B cell (primary cell): Measurements from ENCODE around the gene TAL1. TPM values are rescaled to one million over a fixed set of nuclear protein-coding genes. Genes with fewer than 3 reads are reported as not detected.

Source experiments
- ATAC-seq: fragments of 200-7000 bp; cut with Tn5 transposase; one replicate; pipeline ENCODE4 v1.10.0; 2021; ENCODE audit warnings: low read depth, mild to moderate bottlenecking, moderate number of reproducible peaks, moderate library complexity
- CTCF ChIA-PET: fragments of 350-600 bp; sonication (Branson Sonifier 250); formaldehyde crosslinking; loops from one replicate; lab custom pipeline; 2021; ENCODE audit warnings: antibody characterized with exemption, inconsistent platforms; lab: Charles Lee
- POLR2A ChIA-PET: fragments of 350-600 bp; sonication (Branson Sonifier 250); formaldehyde crosslinking; loops from one replicate; lab custom pipeline; 2021; ENCODE audit warnings: antibody characterized with exemption; lab: Charles Lee
- DNase-seq: peaks from one replicate; pipeline ENCODE4 v3.0.0; 2013
- H2AFZ ChIP-seq: 2 replicates; pipeline ENCODE4 v1.6.1; 2012; ENCODE audit warnings: mild to moderate bottlenecking, low read depth, low read length; ENCODE audit not compliant: insufficient read depth, poor library complexity, severe bottlenecking
- H3K27ac ChIP-seq, 2 donors: 1 replicate in 1 of 2; 2 replicates in 1 of 2; pipeline ENCODE4 v1.5.1; 2012 to 2013; ENCODE audit warnings: low read length in 2 of 2, mild to moderate bottlenecking in 2 of 2, moderate library complexity in 1 of 2
- H3K27me3 ChIP-seq, 4 experiments: fragments of 200-600 bp in 1 of 4; sonication (generic) in 1 of 4; replicated peaks in 1 of 4; 1 replicate in 2 of 4; 2 replicates in 2 of 4; pipeline versions ENCODE4 v1.6.1 to v1.7.0; 2013 to 2016; ENCODE audit warnings: low read length in 3 of 4, mild to moderate bottlenecking in 2 of 4, mixed read lengths in 1 of 4, moderate library complexity in 1 of 4; ENCODE audit not compliant: insufficient read depth in 4 of 4, control insufficient read depth in 3 of 4; ENCODE audit errors: control extremely low read depth in 1 of 4
- H3K36me3 ChIP-seq, 2 experiments: replicated peaks in 1 of 2; 1 replicate in 1 of 2; 2 replicates in 1 of 2; pipeline versions ENCODE4 v1.6.1 to v1.7.1; 2013; ENCODE audit warnings: low read length in 1 of 2; ENCODE audit not compliant: insufficient read depth in 2 of 2, control insufficient read depth in 1 of 2; ENCODE audit errors: control extremely low read depth in 1 of 2, extremely low read depth in 1 of 2
- H3K4me1 ChIP-seq, 2 donors: fragments of 200-600 bp in 1 of 2; sonication (generic) in 1 of 2; 1 replicate in 1 of 2; 2 replicates in 1 of 2; pipeline versions ENCODE4 v1.5.1 to v1.6.1; 2013 to 2017; ENCODE audit warnings: low read length in 2 of 2; ENCODE audit not compliant: control insufficient read depth in 2 of 2, insufficient read depth in 2 of 2
- H3K4me2 ChIP-seq: replicated peaks from 2 replicates; pipeline ENCODE3; 2012; ENCODE audit warnings: mild to moderate bottlenecking, low read depth, low read length; ENCODE audit not compliant: poor library complexity, severe bottlenecking
- H3K4me3 ChIP-seq, 5 experiments: fragments of 200-600 bp in 1 of 5; sonication (generic) in 1 of 5; 1 replicate in 3 of 5; 2 replicates in 2 of 5; pipeline versions ENCODE4 v1.5.1 to v1.7.0; 2011 to 2016; ENCODE audit warnings: low read length in 4 of 5, mild to moderate bottlenecking in 4 of 5, low read depth in 2 of 5, control low read depth in 1 of 5, moderate library complexity in 1 of 5; ENCODE audit not compliant: insufficient read depth in 1 of 5; ENCODE audit errors: control extremely low read depth in 1 of 5, extremely low read depth in 1 of 5
- H3K79me2 ChIP-seq: fragments of 200-600 bp; sonication (generic); one replicate; pipeline ENCODE4 v1.6.0; 2016; ENCODE audit warnings: low read length; ENCODE audit not compliant: control insufficient read depth, insufficient read depth
- H3K9ac ChIP-seq: fragments of 200-600 bp; sonication (generic); 2 replicates; pipeline ENCODE4 v1.6.1; 2017; ENCODE audit warnings: mild to moderate bottlenecking, low read length, moderate library complexity
- H3K9me3 ChIP-seq, 3 donors: one replicate each; pipeline versions ENCODE4 v1.6.1 to v1.7.1; 2013; ENCODE audit warnings: low read length in 2 of 3; ENCODE audit not compliant: control insufficient read depth in 2 of 3, insufficient read depth in 1 of 3; ENCODE audit errors: control extremely low read depth in 1 of 3
- H4K20me1 ChIP-seq: 2 replicates; pipeline ENCODE4 v1.6.0; 2012; ENCODE audit warnings: mild to moderate bottlenecking, low read length; ENCODE audit not compliant: insufficient read depth, control insufficient read depth, poor library complexity, severe bottlenecking
- H3K27ac Mint-ChIP-seq: one replicate; pipeline ENCODE4 v1.8.0; 2021; ENCODE audit warnings: mixed read lengths
- H3K27me3 Mint-ChIP-seq: one replicate; pipeline ENCODE4 v1.8.0; 2021; ENCODE audit warnings: mixed read lengths
- H3K4me1 Mint-ChIP-seq: one replicate; pipeline ENCODE4 v1.8.0; 2021; ENCODE audit warnings: mixed read lengths
- H3K4me3 Mint-ChIP-seq: one replicate; pipeline ENCODE4 v1.8.0; 2021; ENCODE audit warnings: mixed read lengths
- H3K9me3 Mint-ChIP-seq: one replicate; pipeline ENCODE4 v1.8.0; 2022; ENCODE audit warnings: mixed read lengths; ENCODE audit not compliant: insufficient read depth
- EZH2 ChIP-seq: IDR thresholded peaks from 2 replicates; pipeline ENCODE4 v1.6.1; 2012; ENCODE audit warnings: borderline replicate concordance, low read depth, mild to moderate bottlenecking, moderate library complexity, low read length; ENCODE audit not compliant: insufficient read depth, poor library complexity, severe bottlenecking
- WGBS: methylation state at CpG from one replicate; pipeline ENCODE4 v1.1.5; 2013; ENCODE audit warnings: missing lambda C conversion rate; ENCODE audit not compliant: insufficient coverage; 5-methylcytosine and 5-hydroxymethylcytosine counted together
- intact Hi-C: fragments of 100-400 bp; cut with micrococcal nuclease; formaldehyde crosslinking; loops from one replicate; pipeline ENCODE4 v1.10.0; 2022
- polyA plus RNA-seq: library from polyadenylated mRNA; depleted of rRNA; stranded (reverse); fragments of >200 nt; gene quantifications from 2 replicates; pipeline ENCODE4 v1.2.3, GENCODE V29; 2012
- total RNA-seq, 2 donors: library from RNA; stranded (reverse); fragments of 120-200 nt in 1 of 2; gene quantifications; 1 replicate in 1 of 2; 2 replicates in 1 of 2; pipeline versions ENCODE4 v1.2.3 to v1.2.4, GENCODE V29; 2013 to 2022
- TF ChIP-seq, protein P1 (sequence below): fragments of 200-600 bp; IDR thresholded peaks from one replicate; pipeline ENCODE4 v1.8.0; 2022; ENCODE audit warnings: antibody characterized with exemption, mild to moderate bottlenecking

The TAL1 gene
- total and polyA plus RNA-seq, 2 donors (not counting 1 experiment from before 2014, with no cell fraction given) = not detected

GRCh38 chr1:47252795-47253194, 20.8 kb upstream of the TAL1 start:
- WGBS = 80% methylated on average over 1 of the region's 5 CpGs
- intact Hi-C loops = no loop called here
- Mint-ChIP-seq H3K9me3 (no peaks in the 10 kb centered on the region), H3K27ac (no peak overlapping the region), H3K4me3 (no peak overlapping the region), H3K27me3 (no peaks in the 10 kb centered on the region), H3K4me1 (no peaks in the 10 kb centered on the region)
- Histone ChIP-seq H3K4me1 (no peaks in the 10 kb centered on the region), H3K4me3 (no peak overlapping the region), H2AFZ (no peak overlapping the region), H3K36me3 (peaks cover 0 to 2% of the 10 kb centered on the region in 2 experiments), H3K9ac (no peak overlapping the region), H3K79me2 (no peaks in the 10 kb centered on the region), H4K20me1 (no peaks in the 10 kb centered on the region), H3K27me3 (no peaks in the 10 kb centered on the region), H3K9me3 (no peaks in the 10 kb centered on the region), H3K27ac (no peak overlapping the region), H3K4me2 (no peak overlapping the region)
- ATAC-seq = no peak
- TF ChIP-seq, protein P1, sequence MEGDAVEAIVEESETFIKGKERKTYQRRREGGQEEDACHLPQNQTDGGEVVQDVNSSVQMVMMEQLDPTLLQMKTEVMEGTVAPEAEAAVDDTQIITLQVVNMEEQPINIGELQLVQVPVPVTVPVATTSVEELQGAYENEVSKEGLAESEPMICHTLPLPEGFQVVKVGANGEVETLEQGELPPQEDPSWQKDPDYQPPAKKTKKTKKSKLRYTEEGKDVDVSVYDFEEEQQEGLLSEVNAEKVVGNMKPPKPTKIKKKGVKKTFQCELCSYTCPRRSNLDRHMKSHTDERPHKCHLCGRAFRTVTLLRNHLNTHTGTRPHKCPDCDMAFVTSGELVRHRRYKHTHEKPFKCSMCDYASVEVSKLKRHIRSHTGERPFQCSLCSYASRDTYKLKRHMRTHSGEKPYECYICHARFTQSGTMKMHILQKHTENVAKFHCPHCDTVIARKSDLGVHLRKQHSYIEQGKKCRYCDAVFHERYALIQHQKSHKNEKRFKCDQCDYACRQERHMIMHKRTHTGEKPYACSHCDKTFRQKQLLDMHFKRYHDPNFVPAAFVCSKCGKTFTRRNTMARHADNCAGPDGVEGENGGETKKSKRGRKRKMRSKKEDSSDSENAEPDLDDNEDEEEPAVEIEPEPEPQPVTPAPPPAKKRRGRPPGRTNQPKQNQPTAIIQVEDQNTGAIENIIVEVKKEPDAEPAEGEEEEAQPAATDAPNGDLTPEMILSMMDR = no peak
- TF ChIP-seq EZH2 = no peak
- DNase-seq = no peak
- POLR2A ChIA-PET = no interaction called here
- CTCF ChIA-PET = interaction anchor here (1.5 to 2.1 kb wide), 2 partner anchors 10 to 20 kb away, joined by 3 to 9 read pairs; no protein-coding TSS in a partner anchor

DNA sequence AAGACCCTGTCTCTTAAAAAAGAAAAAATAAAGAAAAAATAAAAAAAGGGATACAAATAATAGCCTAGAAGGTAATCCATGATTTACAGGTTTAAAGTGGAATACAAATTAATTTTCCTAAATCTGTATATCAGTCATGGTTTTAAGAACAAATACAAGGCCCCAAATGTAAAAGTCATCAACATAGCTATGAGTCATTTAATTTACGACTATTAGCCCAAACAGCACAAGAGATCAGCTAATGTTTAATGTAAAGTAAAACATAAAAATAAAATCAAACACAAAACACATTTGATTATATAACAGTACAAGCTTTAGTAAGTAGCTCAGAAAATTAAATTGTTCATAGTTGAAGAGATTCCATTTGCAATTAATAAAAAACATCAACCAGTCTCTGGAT, 20.3 kb upstream of the TAL1 start:
- Mint-ChIP-seq H3K4me3 (no peak overlapping the region), H3K9me3 (no peaks in the 10 kb centered on the region), H3K4me1 (no peaks in the 10 kb centered on the region), H3K27ac (no peak overlapping the region), H3K27me3 (no peaks in the 10 kb centered on the region)
- no peak overlapping the region for H3K9ac ChIP-seq
- H3K27me3 ChIP-seq = no peaks in the 10 kb centered on the region
- H4K20me1 ChIP-seq = no peaks in the 10 kb centered on the region
- no peak overlapping the region for H3K4me2 ChIP-seq
- H3K4me1 ChIP-seq = no peaks in the 10 kb centered on the region
- POLR2A ChIA-PET = no interaction called here
- H2AFZ ChIP-seq = no peak overlapping the region
- intact Hi-C loops = no loop called here
- DNase-seq (no peak), ATAC-seq (no peak)
- no peak overlapping the region for H3K27ac ChIP-seq
- no peaks in the 10 kb centered on the region for H3K9me3 ChIP-seq
- H3K36me3 ChIP-seq = peaks cover 0 to 2% of the 10 kb centered on the region in 2 experiments
- H3K4me3 ChIP-seq = no peak overlapping the region
- CTCF ChIA-PET = interaction anchor here (0.5 to 2.1 kb wide), 4 partner anchors 9 to 21 kb away, joined by 3 to 9 read pairs (median 3); no protein-coding TSS in a partner anchor
- TF ChIP-seq EZH2 = no peak
- TF ChIP-seq, protein P1 = no peak
- no peaks in the 10 kb centered on the region for H3K79me2 ChIP-seq
- WGBS = no CpG with 5 or more reads among the region's 1 CpG
